CD4-positive, alpha-beta T cell treated with Interleukin-12 subunit alpha and Interleukin-12 subunit beta, for 1 hour (primary cell): Measurements from ENCODE around the gene CRYBB1.

Source experiments
- DNase-seq: peaks from one replicate; pipeline ENCODE4 v3.0.0-alpha.2; 2020

CRYBB1 gene

GRCh38 chr22:26602127-26602526 lies 15.7 kb downstream of the CRYBB1 start:
- DNase-seq, result no peak

GRCh38 chr22:26601726-26602125 lies 16.1 kb downstream of the CRYBB1 start:
- no peak for DNase-seq

GRCh38 chr22:26599505-26599904 lies 18.3 kb downstream of the CRYBB1 start:
- no peak for DNase-seq

- DNase-seq, result no peak
These were observed 20.3 kb downstream of the CRYBB1 start for GRCh38 chr22:26597480-26597879.

GRCh38 chr22:26597026-26597425 lies 20.8 kb downstream of the CRYBB1 start:
- peak; percentile 32 for DNase-seq

GRCh38 chr22:26593763-26594162 lies 24.1 kb downstream of the CRYBB1 start:
- no peak for DNase-seq

GRCh38 chr22:26592421-26592891 lies 25.4 kb downstream of the CRYBB1 start:
- DNase-seq, result peak; percentile 65

GRCh38 chr22:26589845-26590736 lies 27.7 kb downstream of the CRYBB1 start, which contains the start of gene TPST2:
Gene TPST2, minus strand, starts transcription at chr22:26590132. Its CDS starts 48,502 bp downstream, at chr22:26541630.
- DNase-seq, result peak; percentile 84

- DNase-seq, result no peak
These were observed 28.4 kb downstream of the CRYBB1 start for GRCh38 chr22:26589367-26589844.

- no peak for DNase-seq
These were observed 29.0 kb downstream of the CRYBB1 start for GRCh38 chr22:26588729-26589366.

GRCh38 chr22:26587991-26588613 lies 29.7 kb downstream of the CRYBB1 start:
- DNase-seq, result no peak

GRCh38 chr22:26586556-26587325 lies 31.1 kb downstream of the CRYBB1 start:
- no peak for DNase-seq

- no peak for DNase-seq
These were observed 32.6 kb downstream of the CRYBB1 start for GRCh38 chr22:26585104-26585790.

GRCh38 chr22:26584010-26584409 lies 33.8 kb downstream of the CRYBB1 start:
- no peak for DNase-seq

- no peak for DNase-seq
These were observed 36.1 kb downstream of the CRYBB1 start for GRCh38 chr22:26581633-26582168.

GRCh38 chr22:26581026-26581425 lies 36.8 kb downstream of the CRYBB1 start:
- no peak for DNase-seq

GRCh38 chr22:26580240-26580962 lies 37.4 kb downstream of the CRYBB1 start:
- no peak for DNase-seq

- peak; percentile 56 for DNase-seq
These were observed 38.4 kb downstream of the CRYBB1 start for GRCh38 chr22:26579331-26579886.

GRCh38 chr22:26577081-26577480 lies 40.7 kb downstream of the CRYBB1 start:
- no peak for DNase-seq

GRCh38 chr22:26576026-26576680 lies 41.7 kb downstream of the CRYBB1 start:
- DNase-seq, result no peak
